GM21390 (cell line): ENCODE results near the gene TMEM109.

ENCODE experiments used
- ATAC-seq: cut with Tn5 transposase; IDR thresholded peaks from one replicate; pipeline ENCODE4 v1.9.1; 2021; ENCODE audit not compliant: unreplicated experiment

Gene TMEM109

DNA sequence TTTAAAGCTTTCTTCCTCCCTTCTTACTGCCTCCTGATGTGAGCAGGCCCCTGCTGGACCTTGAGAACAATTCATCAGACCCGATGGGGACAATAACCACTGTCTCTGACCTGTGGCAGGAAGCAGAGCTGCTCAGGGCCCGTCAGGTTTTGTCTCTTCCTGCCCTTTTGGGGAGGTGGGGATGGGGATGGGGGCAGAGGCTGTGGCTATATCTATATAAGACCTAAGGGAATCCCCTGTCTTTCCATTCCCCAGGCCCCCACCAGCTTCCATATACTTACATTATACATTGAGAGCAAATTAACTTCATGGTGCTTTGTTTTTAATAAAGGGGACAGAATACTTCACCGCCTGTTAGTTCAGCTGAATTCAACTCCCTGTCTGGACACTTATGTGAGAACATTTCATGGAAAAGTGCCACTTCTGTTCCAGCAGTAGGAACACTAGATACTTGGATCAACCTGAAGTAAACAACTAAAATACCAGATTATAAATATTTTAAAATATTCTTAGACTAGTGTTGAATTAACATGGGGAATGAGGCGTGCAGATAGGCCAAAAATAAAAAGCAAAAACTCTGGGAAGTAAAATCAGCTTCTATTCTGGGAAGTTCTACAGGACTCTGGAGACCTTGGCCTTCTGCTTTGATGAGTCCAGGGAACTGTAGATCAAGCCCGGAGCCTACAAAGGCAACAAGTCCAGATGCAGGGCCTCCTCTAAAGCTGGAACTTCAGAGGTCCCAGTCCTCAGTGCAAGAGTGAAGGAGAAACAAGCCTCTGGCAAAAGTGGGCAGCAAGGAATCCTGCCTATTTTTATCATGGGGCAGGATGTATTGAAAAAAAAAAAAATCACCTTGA lies 35.5 kb upstream of the TMEM109 start:
- ATAC-seq = no peak

DNA sequence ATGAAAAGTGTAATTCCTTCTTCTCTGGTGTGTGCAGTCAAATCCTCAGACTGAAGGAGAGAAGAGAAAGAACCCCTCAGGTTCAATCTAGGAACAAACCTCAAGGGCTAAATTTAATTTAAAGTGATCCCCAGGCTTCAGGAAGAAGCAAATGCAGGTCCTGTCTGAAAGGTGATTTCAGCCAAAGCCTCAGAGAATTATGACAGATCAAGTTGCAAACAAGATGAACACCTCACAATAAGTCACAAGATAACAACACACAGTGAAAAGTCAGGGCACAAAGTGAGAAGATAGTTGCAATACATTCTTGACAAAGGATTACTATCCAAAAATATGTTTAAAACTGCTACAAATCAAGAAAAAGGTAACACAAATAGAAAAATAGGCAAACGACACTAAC lies 34.9 kb upstream of the TMEM109 start:
- no peak for ATAC-seq

DNA sequence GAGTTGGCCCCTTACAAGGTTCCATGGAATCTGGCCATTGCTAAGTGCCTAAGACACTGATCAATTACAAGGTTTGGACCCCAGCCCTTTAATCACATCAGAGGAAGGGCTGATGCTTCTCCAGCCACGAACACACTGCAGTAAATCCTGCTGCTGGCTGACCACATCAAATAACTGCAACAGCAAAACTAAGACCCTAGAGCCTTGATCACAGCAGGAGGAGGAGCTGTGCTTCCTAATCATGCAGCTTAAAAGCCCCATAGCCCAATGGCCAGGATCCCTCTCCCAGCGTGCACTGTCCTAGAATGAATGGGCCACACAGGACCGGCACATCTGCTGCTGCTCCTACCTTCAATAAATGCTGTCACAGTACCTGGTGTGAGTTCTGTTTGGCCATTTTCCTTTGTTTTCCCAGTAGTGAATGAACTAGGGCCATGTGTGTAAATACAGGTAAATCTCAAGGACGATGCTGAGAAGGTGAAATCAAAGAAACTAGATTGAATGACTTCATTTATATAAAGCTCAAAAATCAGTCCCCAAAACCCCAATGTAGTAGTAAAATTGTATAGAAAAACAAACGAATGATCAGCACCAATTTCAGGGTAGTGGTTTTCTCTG lies 33.9 kb upstream of the TMEM109 start:
- ATAC-seq = no peak

DNA sequence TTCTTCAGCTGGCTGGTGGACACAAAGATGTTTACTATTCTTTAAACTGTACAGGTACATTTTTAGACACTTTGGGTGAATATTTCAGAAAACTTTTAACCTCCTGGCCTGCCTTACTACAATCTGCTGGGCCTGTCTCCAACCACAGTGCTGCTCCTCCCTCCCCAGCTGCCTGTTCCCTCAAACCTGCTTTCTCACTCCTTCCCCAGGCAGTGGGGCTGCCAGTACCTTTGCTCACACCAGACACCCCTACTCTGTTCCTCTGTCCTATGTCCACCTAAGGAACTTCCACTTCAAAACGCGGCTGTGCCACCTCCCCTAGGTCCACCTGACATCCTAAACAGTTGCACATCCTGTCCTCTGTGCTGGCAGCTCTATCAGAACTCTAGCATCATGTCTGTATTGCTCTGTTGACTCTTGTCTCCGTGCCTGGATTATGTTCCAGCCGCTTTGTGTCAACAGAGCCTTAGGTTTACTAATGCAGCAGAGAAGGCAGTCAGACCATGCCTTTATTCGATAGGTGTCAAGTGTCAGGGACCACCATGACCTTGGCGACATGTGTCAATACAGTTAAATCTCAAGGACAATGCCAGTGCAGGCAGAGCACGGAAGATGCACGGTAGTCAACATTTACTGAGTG lies 33.2 kb upstream of the TMEM109 start:
- no peak for ATAC-seq

DNA sequence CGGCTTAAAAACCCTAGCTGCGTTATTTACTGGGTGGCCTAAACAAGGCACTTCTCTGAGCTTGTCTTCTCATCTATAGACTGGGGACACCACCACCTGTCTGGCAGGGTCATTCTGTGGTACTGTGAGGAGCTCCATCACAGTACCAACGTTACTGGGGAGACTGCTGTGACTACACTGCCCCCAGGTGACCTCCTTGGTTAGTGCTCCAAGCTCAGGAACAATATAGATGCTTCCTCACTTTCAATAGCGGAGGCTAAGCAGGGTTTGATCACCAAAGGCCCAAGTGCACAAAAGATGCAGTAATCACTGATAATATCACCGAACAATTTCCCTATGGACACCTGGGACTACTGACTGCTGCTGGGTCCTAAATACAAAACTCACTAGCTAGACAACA lies 26.4 kb upstream of the TMEM109 start:
- ATAC-seq = no peak

DNA sequence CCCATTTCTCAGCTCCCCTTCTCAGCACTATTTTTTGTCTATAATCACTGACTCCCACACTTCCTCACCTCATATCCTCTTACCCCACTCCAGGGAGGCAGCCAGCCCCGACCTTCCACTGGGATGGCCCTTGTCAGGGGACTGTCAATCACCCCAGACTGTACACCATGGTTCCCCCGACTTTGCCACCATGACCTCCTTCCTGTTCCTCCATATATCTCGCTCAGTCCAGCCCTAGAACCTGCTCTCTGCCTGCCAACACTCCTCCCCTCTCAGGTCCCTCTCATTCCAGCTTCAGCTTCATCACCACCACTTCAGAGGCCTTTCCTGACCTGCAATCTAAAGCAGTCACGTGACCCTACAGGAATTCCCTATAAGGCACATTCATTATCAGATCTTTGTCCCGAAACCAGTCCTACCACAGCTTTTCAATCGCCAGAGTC lies 24.1 kb upstream of the TMEM109 start:
- no peak for ATAC-seq

DNA sequence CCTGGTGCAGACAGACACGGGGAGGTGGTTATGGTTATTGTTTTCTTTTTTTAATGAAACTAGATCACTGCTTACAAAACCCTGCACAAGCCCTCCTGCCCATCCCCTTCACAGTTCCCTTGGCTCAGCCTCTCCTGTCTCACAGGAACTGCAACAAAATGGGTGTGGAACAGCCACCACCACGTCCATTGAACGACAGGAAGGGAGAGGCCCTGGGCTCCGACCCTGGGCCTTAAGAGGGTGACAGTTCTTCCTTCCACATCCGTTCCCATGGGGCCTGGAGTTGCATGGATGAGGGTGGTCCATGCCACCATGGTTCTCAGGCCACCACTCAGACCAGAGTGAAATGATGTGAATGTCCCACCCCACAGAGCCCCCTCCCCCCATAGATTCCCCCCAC lies 23.3 kb upstream of the TMEM109 start:
- no peak for ATAC-seq

DNA sequence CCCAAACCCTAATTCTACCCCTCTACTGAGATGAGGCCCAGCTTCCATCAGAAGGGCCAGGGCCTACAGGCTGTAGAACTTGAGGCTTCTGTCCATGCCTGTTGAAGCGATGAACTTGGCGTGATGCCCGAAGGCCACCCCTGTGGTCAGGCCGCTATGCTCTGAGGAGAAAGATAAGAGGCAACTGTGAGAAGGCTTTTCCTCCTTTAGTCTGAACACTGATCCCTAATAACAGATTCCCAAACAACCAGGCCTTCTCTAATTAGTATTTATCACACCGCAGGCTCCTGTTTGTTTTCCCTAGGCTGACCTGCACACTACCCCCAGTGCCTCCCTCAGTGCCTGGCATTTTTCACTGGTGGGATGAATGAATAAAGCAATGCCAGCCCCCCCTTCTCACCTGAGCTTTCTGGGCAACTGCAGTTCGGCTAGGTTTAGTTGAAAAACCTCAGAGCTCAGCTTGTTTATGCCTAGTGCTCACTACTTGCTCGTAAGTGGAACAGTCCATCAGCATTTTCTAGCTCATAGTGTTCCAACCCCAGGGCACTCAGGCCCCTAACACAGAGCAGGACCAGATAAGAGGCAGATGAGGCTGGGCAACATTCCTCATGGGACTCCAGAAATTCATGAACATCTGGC lies 22.7 kb upstream of the TMEM109 start:
- ATAC-seq = no peak

DNA sequence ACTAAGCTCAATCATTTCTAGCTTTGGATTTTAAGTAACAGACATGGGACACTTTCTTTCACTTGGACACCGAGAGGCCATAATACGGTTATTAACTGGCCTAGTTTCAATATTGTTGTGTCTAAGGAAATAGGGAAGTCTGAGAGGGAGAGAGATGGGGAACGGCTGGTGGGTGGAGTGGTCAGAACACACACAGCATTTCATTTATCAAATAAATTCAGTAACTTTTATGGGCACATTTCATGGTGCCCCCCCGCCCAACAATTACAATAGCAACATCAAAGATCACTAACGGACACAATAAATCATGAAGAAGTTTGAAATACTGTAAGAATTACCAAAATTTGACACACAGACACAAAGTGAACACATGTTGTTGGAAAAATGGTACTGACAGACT lies 18.3 kb upstream of the TMEM109 start:
- no peak for ATAC-seq

DNA sequence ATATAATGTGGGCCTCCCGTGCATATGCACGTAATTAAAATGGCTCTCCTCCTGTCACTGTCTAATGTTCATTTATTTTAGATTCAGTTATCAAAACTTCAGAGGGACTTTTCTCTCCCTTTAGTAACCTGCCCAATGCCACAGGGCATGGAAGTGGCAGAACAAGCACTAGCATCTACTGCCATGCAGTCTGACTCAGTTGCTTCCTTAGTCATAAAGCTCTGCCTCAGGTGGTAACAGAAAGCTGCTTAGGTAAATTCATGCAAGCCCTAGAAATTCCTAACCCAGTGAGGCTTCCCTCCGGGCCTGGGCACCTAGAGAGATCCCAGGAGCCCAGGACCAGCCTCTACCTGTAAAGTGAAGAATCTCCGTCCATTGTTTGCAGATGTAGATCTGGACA lies 16.5 kb upstream of the TMEM109 start:
- ATAC-seq = no peak

DNA sequence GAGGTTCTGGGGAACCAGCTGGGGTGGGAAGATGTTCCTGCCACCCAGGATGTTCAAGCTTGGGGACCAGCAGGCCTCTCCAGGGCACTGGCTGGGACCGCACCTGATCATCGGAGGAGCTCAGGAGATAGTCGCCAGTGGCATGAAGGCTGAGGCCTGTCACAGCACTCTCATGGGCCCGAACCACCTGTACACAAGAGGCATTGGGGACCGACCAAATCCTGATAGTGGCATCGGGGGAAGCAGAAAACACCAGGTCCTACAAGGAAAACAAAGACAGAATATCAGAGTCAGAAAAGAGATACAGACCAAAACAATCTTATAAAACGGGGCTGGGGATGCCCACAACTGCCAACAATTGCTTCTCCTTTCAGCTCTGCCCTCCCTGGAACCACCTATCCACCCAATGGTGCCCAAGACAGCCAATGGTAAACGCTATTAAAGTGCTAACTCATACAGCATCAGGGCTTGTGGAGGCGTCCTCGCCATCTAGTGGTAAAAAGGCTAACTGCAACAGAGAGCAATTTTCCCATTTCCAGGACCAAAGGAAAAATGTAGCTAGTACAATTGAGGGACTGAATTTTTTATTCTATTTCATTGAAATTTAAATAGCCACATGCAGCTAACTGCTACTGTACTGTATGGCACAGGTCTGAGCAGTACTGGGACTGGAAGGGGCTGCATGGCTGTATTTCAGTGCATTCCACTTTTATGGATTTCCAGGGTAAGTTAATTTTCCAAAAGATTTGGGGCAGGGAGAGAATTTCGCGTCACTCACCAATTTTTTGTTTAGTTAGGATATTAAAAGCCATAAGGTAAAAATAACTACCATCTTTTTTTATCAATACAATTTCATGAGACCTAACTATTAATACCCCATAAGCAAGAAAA lies 14.7 kb upstream of the TMEM109 start:
- no peak for ATAC-seq

DNA sequence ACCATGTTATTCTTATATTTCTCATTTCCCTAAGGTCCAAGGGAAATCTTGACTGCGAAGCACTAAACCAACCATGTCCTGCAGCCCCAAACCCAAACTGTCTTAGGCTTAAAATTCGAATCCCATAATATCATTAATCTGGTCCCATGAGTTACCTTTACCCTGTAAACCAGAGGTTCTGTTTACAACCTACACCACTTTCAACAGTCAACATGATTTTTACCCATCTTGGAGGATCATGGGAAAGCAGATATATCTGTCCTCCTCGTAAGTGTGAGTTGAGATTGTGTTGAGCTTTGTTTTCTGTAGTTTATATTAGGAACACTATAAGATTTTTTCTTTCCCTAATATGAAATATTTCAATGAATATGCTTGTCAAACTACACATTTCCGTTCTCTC lies 14.0 kb upstream of the TMEM109 start:
- ATAC-seq = no peak

DNA sequence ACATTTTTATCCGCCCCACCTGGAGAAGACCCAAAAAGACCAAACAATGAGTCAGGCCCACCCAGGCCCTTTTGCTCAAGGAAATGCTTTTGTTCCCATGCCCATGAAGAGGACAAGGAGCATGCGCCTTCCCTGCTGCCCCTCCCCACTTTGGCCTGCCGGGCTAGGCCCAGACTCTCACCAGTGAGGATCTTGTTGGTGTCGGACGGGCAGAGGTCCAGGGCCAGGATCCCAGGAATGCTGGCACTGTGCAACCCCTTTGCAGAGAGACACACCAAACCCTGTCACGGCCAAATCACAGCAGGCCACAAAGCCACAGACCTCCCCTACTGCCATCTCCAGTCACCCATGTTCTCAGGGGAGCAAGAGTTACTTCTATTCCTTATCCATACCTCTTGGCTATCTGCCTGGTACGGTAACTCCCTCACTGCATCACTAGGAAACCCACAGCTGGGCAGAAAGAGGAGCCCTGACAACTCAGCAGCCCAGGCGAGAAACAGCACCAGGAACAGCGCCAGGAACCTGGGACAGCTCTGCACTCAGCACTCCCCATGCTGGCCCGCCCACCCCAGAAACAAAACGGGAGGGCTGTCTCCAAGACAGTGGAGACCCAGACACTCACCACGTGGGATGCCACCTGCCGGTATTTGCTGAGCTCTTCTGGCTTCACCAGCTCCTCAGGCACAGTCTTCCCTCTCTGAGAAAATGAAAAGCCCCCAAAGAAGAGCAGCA lies 13.1 kb upstream of the TMEM109 start:
- no peak for ATAC-seq

DNA sequence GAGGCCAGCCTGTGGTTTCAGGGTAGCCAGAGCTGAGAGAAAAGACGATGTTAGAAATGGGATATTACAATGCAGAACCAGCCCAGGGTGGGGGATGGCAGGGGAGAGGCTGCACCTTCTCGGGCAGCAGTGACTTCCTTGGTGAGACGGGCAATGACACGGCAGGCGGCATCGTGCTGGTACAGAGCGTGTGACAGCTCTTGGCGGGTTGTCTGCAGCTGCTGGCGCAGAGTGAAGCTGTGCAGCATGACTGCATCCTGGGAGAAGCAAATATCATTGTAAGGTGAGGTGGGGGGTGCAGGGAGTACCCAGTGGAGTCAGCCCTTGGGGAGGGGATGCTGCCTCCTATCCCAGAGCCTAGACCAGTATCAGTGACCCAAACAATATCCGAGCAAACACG lies 11.3 kb upstream of the TMEM109 start:
- no peak for ATAC-seq

DNA sequence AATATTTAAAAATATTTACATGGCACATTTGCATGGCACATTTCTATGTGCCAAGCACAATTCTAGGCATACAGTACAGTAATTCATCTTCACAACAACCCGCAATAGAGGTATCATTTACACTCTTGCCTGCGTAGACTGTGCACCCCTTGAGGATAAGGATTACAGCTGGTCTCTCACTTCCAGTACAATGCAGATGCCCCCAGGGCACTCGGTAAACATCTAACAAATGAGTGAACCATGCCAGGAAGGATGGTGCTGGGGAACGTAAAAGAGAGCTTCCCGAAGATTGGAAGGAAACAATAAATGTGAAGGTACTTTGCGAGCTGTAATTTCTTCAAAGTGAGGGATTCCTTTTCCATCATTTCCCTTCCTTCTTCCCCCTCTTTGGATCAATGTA lies 8.9 kb upstream of the TMEM109 start:
- ATAC-seq = no peak

DNA sequence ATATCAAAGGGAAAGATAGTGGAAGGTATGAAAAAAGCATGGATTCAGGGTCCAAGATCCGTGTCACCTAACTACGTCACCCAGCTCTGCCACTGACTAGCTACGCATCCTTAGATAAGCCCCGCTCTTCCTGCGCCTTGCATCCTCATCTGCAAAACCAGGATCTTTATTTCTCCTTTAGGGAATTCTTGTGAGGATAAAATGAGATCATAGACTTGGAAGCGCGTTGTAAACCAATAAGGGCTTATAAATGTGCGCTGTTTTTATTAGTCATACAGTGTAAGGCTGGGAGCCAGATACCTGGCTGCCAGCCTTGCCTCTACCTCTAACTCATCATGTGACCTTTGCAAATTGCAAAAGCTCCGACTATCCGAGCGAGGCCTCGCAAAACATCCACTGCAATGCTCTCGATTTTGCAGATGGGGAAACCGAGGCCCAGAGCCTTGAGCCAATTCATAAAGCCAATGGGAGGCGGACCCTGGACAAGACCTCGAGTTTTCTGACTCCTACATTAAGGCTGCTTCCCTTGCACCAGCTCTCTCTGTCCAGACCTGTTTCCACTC lies 8.3 kb upstream of the TMEM109 start:
- ATAC-seq = no peak

DNA sequence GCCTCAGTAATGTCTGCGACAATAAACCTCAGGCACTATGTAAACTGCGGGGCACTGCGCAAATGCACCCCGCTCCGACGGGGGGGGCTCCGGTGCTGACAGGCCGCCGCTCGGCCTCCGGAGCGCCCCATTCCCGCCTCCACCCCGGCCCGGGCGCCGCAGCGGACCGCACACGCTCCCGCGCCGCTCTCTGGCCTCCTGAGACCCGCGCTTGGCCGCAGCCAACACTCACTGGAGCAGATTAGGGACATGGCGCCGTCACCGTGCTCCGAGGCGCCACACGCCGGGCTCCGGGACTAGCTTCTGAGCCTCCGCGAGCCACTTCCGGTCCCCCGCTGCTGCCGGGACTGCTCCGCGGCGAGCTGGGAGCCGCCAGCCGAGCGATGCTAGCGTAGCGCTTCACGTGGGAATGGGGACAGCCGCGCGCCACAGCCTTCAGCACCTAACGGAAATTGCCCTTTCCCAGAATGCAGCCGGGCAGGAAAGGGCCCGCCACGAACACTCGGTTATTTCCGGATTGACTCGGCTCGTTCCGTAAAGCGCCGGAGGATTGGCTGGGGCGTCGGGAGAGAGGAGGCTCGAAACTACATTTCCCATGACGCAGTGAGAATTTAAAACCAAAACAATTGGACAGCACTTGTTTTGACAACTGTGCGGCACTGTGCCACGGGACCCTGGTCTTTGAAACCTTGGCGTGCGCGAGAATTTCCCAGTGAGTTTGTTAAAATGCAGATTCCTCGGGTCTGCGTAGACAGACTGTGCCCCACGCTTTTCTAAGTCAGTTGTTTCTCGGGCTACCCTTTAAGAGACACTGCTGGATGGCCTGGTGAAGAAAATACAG lies 7.6 kb upstream of the TMEM109 start, which contains the start of gene PRPF19:
Gene PRPF19 (minus strand): TSS at position 454 of the 841 bp plus-strand sequence. CDS start 203 bp downstream, at position 251.
- peak; percentile 70 for ATAC-seq

DNA sequence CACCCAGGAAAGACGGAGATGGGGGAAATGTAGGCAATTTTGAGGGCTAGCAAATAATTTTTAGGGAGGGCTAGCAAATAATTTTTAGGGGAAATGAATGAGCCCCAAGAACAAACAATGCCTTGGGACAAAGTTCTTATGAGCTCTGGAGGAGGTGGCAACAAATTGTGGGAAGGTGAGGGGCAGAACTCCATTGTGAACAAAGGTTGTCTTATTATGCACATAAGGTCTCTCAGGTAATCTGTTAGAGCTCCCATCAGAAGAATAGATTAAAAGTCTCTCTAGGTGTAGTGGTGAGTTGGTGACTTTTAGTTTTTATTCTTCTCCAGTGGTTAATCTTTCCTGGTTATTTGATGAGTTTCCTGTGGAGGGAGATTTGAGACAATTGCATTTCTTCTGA lies 5.2 kb upstream of the TMEM109 start:
- no peak for ATAC-seq
